Fibroblast of the aortic adventitia (primary cell): ENCODE data around the gene USP6NL. TPM values are rescaled to one million over a fixed set of nuclear protein-coding genes. Genes with fewer than 3 reads are reported as not detected.

Source experiments
- DNase-seq: peaks from one replicate; pipeline ENCODE4 v3.0.0-alpha.2; 2010; ENCODE audit warnings: low read depth
- H3K4me3 ChIP-seq: 2 replicates; pipeline ENCODE4 v1.5.1; 2011; ENCODE audit warnings: low read depth, mild to moderate bottlenecking, control low read depth, low read length, moderate library complexity
- CTCF ChIP-seq: IDR thresholded peaks from 2 replicates; pipeline ENCODE4 v1.5.1; 2011; ENCODE audit warnings: mild to moderate bottlenecking, low read length, control low read depth, inconsistent platforms; ENCODE audit not compliant: insufficient read depth
- total RNA-seq: library from RNA; depleted of rRNA; stranded (reverse); fragments of >200 nt; gene quantifications from 2 replicates; pipeline ENCODE4 v1.2.3, GENCODE V29; 2012; ENCODE audit warnings: low replicate concordance

USP6NL gene
- total RNA-seq, 1 donor = 15.2 TPM

- TF ChIP-seq CTCF = no peak
Measured at GRCh38 chr10:11569471-11569870, 42.0 kb downstream of the USP6NL start.

GRCh38 chr10:11568578-11568977 lies 42.9 kb downstream of the USP6NL start:
- TF ChIP-seq CTCF = no peak
- no peak for DNase-seq
- H3K4me3 ChIP-seq = no peak overlapping the region

More at GRCh38 chr10:11569471-11569870, 42.0 kb downstream of the USP6NL start:
- no peak overlapping the region for H3K4me3 ChIP-seq
- DNase-seq = no peak

- TF ChIP-seq CTCF = no peak
- no peak overlapping the region for H3K4me3 ChIP-seq
- DNase-seq = no peak
Measured at GRCh38 chr10:11564741-11565140, 46.7 kb downstream of the USP6NL start.

GRCh38 chr10:11563936-11564335 lies 47.5 kb downstream of the USP6NL start:
- no peak for TF ChIP-seq CTCF
- no peak overlapping the region for H3K4me3 ChIP-seq
- DNase-seq = no peak

- H3K4me3 ChIP-seq = no peak overlapping the region
- no peak for TF ChIP-seq CTCF
- no peak for DNase-seq
Measured at GRCh38 chr10:11562888-11563287, 48.6 kb downstream of the USP6NL start.

GRCh38 chr10:11560076-11560709 lies 51.3 kb downstream of the USP6NL start:
- peak; percentile 10 for DNase-seq
- no peak for TF ChIP-seq CTCF
- H3K4me3 ChIP-seq = no peak overlapping the region

- DNase-seq = no peak
- H3K4me3 ChIP-seq = no peak overlapping the region
- TF ChIP-seq CTCF = no peak
Measured at GRCh38 chr10:11557967-11558366, 53.5 kb downstream of the USP6NL start.
